Stomach (tissue), 9 donors: ENCODE data around the gene EMILIN3. TPM values are rescaled to one million over a fixed set of nuclear protein-coding genes. Genes with fewer than 3 reads are reported as not detected.

ENCODE experiments used
- DNase-seq, 2 donors: peaks; one replicate each; pipeline versions ENCODE4 v3.0.0 to v3.0.0-alpha.2; 2013 to 2019
- H3K27ac ChIP-seq, 5 donors: fragments of 200-600 bp in 4 of 5; sonication (generic) in 4 of 5; one replicate each; pipeline ENCODE4 v1.5.1; 2013 to 2019; ENCODE audit warnings: mild to moderate bottlenecking in 1 of 5, moderate library complexity in 1 of 5
- H3K27me3 ChIP-seq, 3 donors: fragments of 200-600 bp; sonication (generic); one replicate each; pipeline ENCODE4 v1.5.1; 2017 to 2019; ENCODE audit warnings: mixed run types in 1 of 3
- H3K36me3 ChIP-seq, 4 donors: fragments of 200-600 bp; sonication (generic); 1 replicate in 3 of 4; 2 replicates in 1 of 4; pipeline ENCODE4 v1.5.1; 2016 to 2019
- H3K4me1 ChIP-seq, 4 donors: fragments of 200-600 bp; sonication (generic); one replicate each; pipeline ENCODE4 v1.5.1; 2016 to 2019
- H3K4me3 ChIP-seq, 4 donors: fragments of 200-600 bp; sonication (generic) in 3 of 4; one replicate each; pipeline ENCODE4 v1.5.1; 2016 to 2019; ENCODE audit warnings: mild to moderate bottlenecking in 1 of 4
- H3K9me3 ChIP-seq, 4 donors: fragments of 200-600 bp; sonication (generic); one replicate each; pipeline ENCODE4 v1.5.1; 2016 to 2019
- CTCF ChIP-seq, 7 experiments: fragments of 450-650 bp in 4 of 7; fragments of 200-600 bp in 3 of 7; sonication (generic) in 3 of 7; IDR thresholded peaks; one replicate each; pipeline ENCODE4 v1.5.1; 2016 to 2019; ENCODE audit warnings: antibody characterized with exemption in 7 of 7, control low read depth in 2 of 7, mild to moderate bottlenecking in 1 of 7
- EP300 ChIP-seq: sonication (generic); formaldehyde crosslinking; IDR thresholded peaks from one replicate; pipeline ENCODE4 v1.6.1; 2017; ENCODE audit warnings: antibody characterized with exemption
- POLR2A ChIP-seq, 4 donors: fragments of 450-650 bp; IDR thresholded peaks; one replicate each; pipeline ENCODE4 v1.6.1; 2016; ENCODE audit warnings: antibody characterized with exemption in 4 of 4, control low read depth in 2 of 4, mild to moderate bottlenecking in 1 of 4, moderate library complexity in 1 of 4
- POLR2AphosphoS5 ChIP-seq, 3 donors: sonication (generic); formaldehyde crosslinking; IDR thresholded peaks; one replicate each; pipeline ENCODE4 v1.6.1; 2016; ENCODE audit warnings: antibody characterized with exemption in 3 of 3
- WGBS, 5 donors: extraction: QIAGEN DNeasy Blood & Tissue Kit in 3 of 5; methylation state at CpG; one replicate each; pipeline versions ENCODE4 v1.1.5 to v1.1.7; 2013 to 2018; 5-methylcytosine and 5-hydroxymethylcytosine counted together
- intact Hi-C: fragments of 100-400 bp; cut with DNase I; formaldehyde crosslinking; loops from one replicate; pipeline ENCODE4 v1.15.1; 2023; ENCODE audit warnings: low total_unique reads
- polyA plus RNA-seq, 3 donors: library from polyadenylated mRNA; stranded (reverse); fragments of 200-250 nt; gene quantifications; one replicate each; pipeline ENCODE4 v1.2.3, GENCODE V29; 2013
- total RNA-seq, 5 donors: library from RNA; depleted of rRNA; stranded (reverse); fragments of >200 nt; gene quantifications; one replicate each; pipeline versions ENCODE4 v1.1.0 to v1.2.3, GENCODE V29; 2014 to 2016
- donor health status: healthy with polysubstance abuse.
- donor health status: Bipolar disorder and iron deficiency.
- donor health status: healthy.

EMILIN3 gene
- total and polyA plus RNA-seq, 8 donors = 0.37 to 4.0 (median 2.6) TPM; not detected in 1

GRCh38 chr20:41412324-41413120, 45.9 kb upstream of the EMILIN3 start:
- H3K36me3 ChIP-seq = peaks cover 58 to 100% (median 99%) of the 10 kb centered on the region in 4 donors
- peak overlapping the region in 3 of 5 donors; percentile 41 to 62 (median 58) for H3K27ac ChIP-seq
- intact Hi-C loops = no loop called here
- DNase-seq = no peak
- H3K4me3 ChIP-seq = no peak overlapping the region
- H3K27me3 ChIP-seq = no peaks in the 10 kb centered on the region
- TF ChIP-seq POLR2AphosphoS5 (IDR thresholded peaks at IDR 0.05) (no peak), EP300 (no peak), POLR2A (IDR thresholded peaks at IDR 0.05) (no peak), CTCF (IDR thresholded peaks at IDR 0.05) (no peak)
- 92 to 97% (median 95%) methylated on average over 12 of the region's 12 CpGs for WGBS, 5 donors
- no peaks in the 10 kb centered on the region for H3K9me3 ChIP-seq
- peaks cover 6 to 32% (median 17%) of the 10 kb centered on the region in 4 donors for H3K4me1 ChIP-seq

DNA sequence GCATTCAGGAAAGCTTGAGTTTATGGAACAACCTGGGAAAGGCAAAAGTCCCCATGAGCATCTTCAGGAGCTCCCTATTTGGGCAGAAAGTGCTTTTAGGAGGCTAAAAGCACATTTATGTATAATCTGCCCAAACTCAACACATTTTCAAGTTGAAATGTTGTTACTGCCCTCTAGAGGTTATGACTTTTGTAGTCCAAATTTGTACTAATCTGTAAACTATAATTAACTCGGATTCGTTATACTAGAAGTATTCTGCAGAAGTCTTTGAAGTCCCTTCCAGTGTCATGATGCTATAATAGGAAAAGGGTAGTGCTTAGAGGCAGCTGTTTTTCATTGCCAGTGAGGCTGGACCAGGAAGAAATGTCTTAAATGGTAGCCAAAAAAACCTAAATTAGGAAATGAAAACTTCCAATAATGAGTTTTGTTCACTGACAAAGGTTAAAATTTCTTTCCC, 44.8 kb upstream of the EMILIN3 start:
- Histone ChIP-seq H3K9me3 (no peaks in the 10 kb centered on the region), H3K36me3 (peaks cover 51 to 100% (median 99%) of the 10 kb centered on the region in 4 donors), H3K27ac (peak overlapping the region in 3 of 5 donors; percentile 41 to 62 (median 58)), H3K4me1 (peaks cover 6 to 38% (median 17%) of the 10 kb centered on the region in 4 donors), H3K27me3 (no peaks in the 10 kb centered on the region), H3K4me3 (no peak overlapping the region)
- TF ChIP-seq EP300 (no peak), CTCF (IDR thresholded peaks at IDR 0.05) (peak in 2 of 7 experiments; percentile 17 to 29)
- intact Hi-C loops = no loop called here
- 17 to 44% (median 34%) methylated on average over 2 of the region's 2 CpGs for WGBS, 5 donors
- DNase-seq = peak in 1 of 2 donors; percentile 45

- peak overlapping the region in 2 of 5 donors; percentile 10 to 32 for H3K27ac ChIP-seq
- intact Hi-C loops = no loop called here
- H3K27me3 ChIP-seq = no peaks in the 10 kb centered on the region
- H3K4me3 ChIP-seq = no peak overlapping the region
- peaks cover 6 to 40% (median 17%) of the 10 kb centered on the region in 4 donors for H3K4me1 ChIP-seq
- 60 to 80% (median 72%) methylated on average over 7 to 9 of the region's 9 CpGs for WGBS, 5 donors
- peaks cover 46 to 100% (median 99%) of the 10 kb centered on the region in 4 donors for H3K36me3 ChIP-seq
- DNase-seq = peak in 1 of 2 donors; percentile 50
- H3K9me3 ChIP-seq = no peaks in the 10 kb centered on the region
- TF ChIP-seq POLR2A (IDR thresholded peaks at IDR 0.05) (no peak), EP300 (no peak)
Observed at GRCh38 chr20:41408986-41409385, 42.4 kb upstream of the EMILIN3 start.

DNA sequence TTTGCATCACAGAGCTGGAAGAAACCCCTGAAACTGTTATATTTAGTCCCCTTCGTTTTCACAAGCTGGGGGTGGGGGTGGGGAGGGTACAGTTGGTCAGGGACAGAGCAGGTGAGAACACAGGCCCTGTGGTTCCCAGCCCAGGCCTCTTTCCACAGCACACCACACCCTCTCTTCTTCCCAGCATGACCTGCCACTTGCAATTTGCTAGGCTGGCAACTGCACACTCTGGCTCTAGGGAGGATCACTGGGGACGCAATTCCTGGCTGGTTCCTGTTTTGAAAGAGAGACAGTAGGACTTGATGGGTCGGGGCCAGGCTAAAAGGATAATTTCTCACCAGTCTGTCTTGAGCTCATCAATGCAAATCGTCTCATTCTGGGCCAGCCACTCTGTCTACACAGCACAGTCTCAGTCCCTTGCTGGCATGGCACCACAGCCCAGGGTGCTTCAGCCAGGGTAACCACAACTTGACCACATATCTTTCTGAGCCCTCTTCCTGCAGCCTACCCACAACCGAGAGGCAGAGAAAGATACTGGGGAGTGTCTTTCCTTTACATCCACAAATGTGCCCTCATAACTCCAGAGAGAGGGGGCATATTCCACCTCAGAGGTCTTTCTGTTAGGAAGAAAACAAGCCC, 41.7 kb upstream of the EMILIN3 start:
- Histone ChIP-seq H3K4me3 (no peak overlapping the region), H3K4me1 (peaks cover 6 to 40% (median 17%) of the 10 kb centered on the region in 4 donors), H3K27me3 (no peaks in the 10 kb centered on the region), H3K9me3 (no peaks in the 10 kb centered on the region), H3K36me3 (peaks cover 44 to 100% (median 99%) of the 10 kb centered on the region in 4 donors), H3K27ac (peak overlapping the region in 2 of 5 donors; percentile 10 to 32)
- WGBS, 5 donors = 68 to 81% (median 72%) methylated on average over 5 of the region's 5 CpGs
- TF ChIP-seq POLR2A (IDR thresholded peaks at IDR 0.05) = no peak
- TF ChIP-seq CTCF (IDR thresholded peaks at IDR 0.05) = no peak
- no peak for TF ChIP-seq EP300
- no peak for TF ChIP-seq POLR2AphosphoS5 (IDR thresholded peaks at IDR 0.05)
- no peak for DNase-seq
- intact Hi-C loops = no loop called here
